ENCODE data around the gene TOE1.
"Not testable (repeated sequence)": the region's sequence is repeated elsewhere in the genome, so short reads cannot be mapped to it uniquely, and the experiment has no call there.

TOE1 gene

DNA sequence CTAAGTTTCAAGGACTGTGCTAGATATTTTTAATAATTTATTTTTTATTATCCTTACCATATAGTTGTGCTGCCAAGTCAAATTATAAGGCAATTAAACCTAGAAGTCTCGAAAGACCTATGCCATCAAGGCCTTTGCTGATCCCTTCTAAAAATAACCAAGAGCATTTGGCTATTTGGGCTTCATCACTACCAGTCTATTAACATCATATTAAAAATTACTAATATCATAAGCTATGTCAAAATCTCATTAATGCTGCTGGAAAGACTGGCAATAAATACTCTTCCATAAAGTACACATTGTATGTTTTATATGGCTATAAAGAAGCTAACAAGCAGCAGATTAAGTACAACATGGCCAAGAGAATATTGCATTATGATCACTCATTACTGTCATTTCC is 43.2 kb downstream of the TOE1 start:
- H3K4me3 ChIP-seq (ENCODE audit: low read depth, low read length) = no peak overlapping the region
- TF ChIP-seq, protein P1, sequence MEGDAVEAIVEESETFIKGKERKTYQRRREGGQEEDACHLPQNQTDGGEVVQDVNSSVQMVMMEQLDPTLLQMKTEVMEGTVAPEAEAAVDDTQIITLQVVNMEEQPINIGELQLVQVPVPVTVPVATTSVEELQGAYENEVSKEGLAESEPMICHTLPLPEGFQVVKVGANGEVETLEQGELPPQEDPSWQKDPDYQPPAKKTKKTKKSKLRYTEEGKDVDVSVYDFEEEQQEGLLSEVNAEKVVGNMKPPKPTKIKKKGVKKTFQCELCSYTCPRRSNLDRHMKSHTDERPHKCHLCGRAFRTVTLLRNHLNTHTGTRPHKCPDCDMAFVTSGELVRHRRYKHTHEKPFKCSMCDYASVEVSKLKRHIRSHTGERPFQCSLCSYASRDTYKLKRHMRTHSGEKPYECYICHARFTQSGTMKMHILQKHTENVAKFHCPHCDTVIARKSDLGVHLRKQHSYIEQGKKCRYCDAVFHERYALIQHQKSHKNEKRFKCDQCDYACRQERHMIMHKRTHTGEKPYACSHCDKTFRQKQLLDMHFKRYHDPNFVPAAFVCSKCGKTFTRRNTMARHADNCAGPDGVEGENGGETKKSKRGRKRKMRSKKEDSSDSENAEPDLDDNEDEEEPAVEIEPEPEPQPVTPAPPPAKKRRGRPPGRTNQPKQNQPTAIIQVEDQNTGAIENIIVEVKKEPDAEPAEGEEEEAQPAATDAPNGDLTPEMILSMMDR (IDR thresholded peaks at IDR 0.05; ENCODE audit: low read depth, low read length) = no peak

DNA sequence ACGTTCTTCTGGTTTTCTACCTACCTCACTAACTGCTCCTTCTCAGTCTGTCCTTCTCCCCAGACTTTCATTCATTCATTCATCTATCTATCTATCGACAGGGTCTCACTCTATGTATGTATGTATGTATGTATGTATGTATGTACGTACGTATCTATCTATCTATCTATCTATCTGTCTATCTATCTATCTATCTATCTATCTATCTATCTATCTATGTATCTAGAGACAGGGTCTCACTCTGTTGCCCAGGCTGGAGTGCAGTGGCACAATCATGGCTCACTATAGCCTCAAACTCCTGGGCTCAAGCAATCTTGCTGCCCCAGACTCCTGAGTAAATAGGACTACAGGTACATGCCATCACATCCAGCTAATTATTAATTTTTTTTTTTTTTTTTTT is 44.2 kb downstream of the TOE1 start:
- not testable (repeated sequence) for H3K4me3 ChIP-seq (ENCODE audit: low read depth, low read length)

DNA sequence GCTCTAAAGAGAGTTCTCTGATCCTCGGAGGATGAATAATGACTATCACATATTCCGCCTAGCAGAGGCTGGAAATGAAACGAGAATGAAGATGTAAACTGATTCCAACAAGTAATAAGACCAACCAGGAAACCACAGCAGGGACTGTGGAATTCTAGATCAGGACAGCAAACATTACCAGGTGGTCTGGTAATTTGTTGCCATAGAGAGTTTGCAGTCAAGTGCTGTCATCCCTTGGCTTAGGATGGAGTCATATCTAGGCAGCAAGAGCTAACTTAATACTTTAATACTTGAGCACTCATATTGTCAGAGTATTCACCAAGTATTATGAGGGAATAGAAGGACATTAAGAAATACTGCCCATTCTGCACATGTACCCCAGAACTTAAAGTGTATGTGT is 45.3 kb downstream of the TOE1 start:
- TF ChIP-seq, protein P1 (IDR thresholded peaks at IDR 0.05; ENCODE audit: low read depth, low read length) = no peak
- no peak overlapping the region for H3K4me3 ChIP-seq (ENCODE audit: low read depth, low read length)

DNA sequence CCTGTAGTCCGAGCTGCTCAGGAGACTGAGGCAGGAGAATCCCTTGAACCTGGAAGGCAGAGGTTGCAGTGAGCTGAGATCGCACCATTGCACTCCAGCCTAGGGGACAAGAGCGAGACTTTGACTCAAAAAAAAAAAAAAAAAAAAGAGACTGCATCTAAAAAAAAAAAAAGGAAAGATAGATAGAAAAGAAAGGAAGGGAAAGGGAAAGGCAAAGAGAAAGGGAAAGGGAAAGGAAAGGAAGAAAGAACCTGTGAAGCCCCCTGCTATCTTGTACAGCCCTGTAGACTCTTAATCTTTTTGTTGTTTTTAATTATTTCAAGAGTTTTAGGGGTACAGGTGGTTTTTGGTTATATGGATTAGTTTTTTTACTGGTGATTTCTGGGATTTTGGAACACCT is 46.2 kb downstream of the TOE1 start:
- TF ChIP-seq, protein P1 (IDR thresholded peaks at IDR 0.05; ENCODE audit: low read depth, low read length) = no peak

More for the DNA sequence above, 46.2 kb downstream of the TOE1 start:
- H3K4me3 ChIP-seq (ENCODE audit: low read depth, low read length) = no peak overlapping the region

Data from WI38 (cell line).